Liver (tissue), 9 donors: ENCODE data around the gene CYP1B1. TPM values are rescaled to one million over a fixed set of nuclear protein-coding genes. Genes with fewer than 3 reads are reported as not detected.

ENCODE experiments used
- DNase-seq: peaks from one replicate; pipeline ENCODE4 v3.0.0-alpha.2; 2017; ENCODE audit warnings: low spot score
- H3K27ac ChIP-seq, 2 donors: one replicate each; pipeline ENCODE4 v1.7.0; 2013; ENCODE audit warnings: inconsistent platforms in 2 of 2, low read length in 2 of 2, control low read depth in 1 of 2, low read depth in 1 of 2, mild to moderate bottlenecking in 1 of 2
- H3K27me3 ChIP-seq, 4 donors: one replicate each; pipeline versions ENCODE4 v1.6.1 to v1.7.0; 2013; ENCODE audit warnings: low read length in 3 of 4, inconsistent platforms in 1 of 4, mild to moderate bottlenecking in 1 of 4, moderate library complexity in 1 of 4; ENCODE audit not compliant: control insufficient read depth in 4 of 4, insufficient read depth in 4 of 4
- H3K36me3 ChIP-seq, 4 donors: one replicate each; pipeline versions ENCODE4 v1.6.1 to v1.7.0; 2013; ENCODE audit warnings: low read length in 3 of 4, mild to moderate bottlenecking in 3 of 4, low read depth in 1 of 4, moderate library complexity in 1 of 4; ENCODE audit not compliant: control insufficient read depth in 4 of 4, insufficient read depth in 3 of 4
- H3K4me1 ChIP-seq, 4 donors: one replicate each; pipeline versions ENCODE4 v1.6.1 to v1.7.0; 2013; ENCODE audit warnings: low read length in 3 of 4, mild to moderate bottlenecking in 3 of 4, moderate library complexity in 1 of 4; ENCODE audit not compliant: control insufficient read depth in 4 of 4, insufficient read depth in 4 of 4
- H3K4me3 ChIP-seq, 3 donors: one replicate each; pipeline versions ENCODE4 v1.6.1 to v1.7.0; 2013; ENCODE audit warnings: low read length in 3 of 3, control low read depth in 1 of 3, low read depth in 1 of 3, mild to moderate bottlenecking in 1 of 3
- H3K9ac ChIP-seq, 2 donors: one replicate each; pipeline ENCODE4 v1.7.0; 2013; ENCODE audit warnings: low read length in 2 of 2, mild to moderate bottlenecking in 2 of 2, moderate library complexity in 2 of 2, control low read depth in 1 of 2, low read depth in 1 of 2
- H3K9me3 ChIP-seq, 4 donors: one replicate each; pipeline versions ENCODE4 v1.6.1 to v1.7.0; 2013; ENCODE audit warnings: low read length in 3 of 4; ENCODE audit not compliant: control insufficient read depth in 4 of 4
- EGR1 ChIP-seq, 2 donors: IDR thresholded peaks; 2 replicates each; pipeline ENCODE4 v1.6.1; 2016 to 2018; ENCODE audit warnings: antibody characterized with exemption in 2 of 2, low read depth in 2 of 2
- FOXA2 ChIP-seq: IDR thresholded peaks from 2 replicates; pipeline ENCODE4 v1.6.1; 2016; ENCODE audit warnings: antibody characterized with exemption
- GABPA ChIP-seq, 2 donors: IDR thresholded peaks in 1 of 2; conservative IDR thresholded peaks in 1 of 2; 2 replicates each; pipeline ENCODE4 v1.6.1; 2016; ENCODE audit warnings: antibody characterized with exemption in 2 of 2, mild to moderate bottlenecking in 1 of 2, moderate library complexity in 1 of 2
- HNF4A ChIP-seq, 2 donors: conservative IDR thresholded peaks; 2 replicates each; pipeline ENCODE4 v1.6.1; 2016; ENCODE audit warnings: antibody characterized with exemption in 2 of 2, mild to moderate bottlenecking in 2 of 2
- HNF4G ChIP-seq: IDR thresholded peaks from 2 replicates; pipeline ENCODE4 v1.6.1; 2016; ENCODE audit warnings: antibody characterized with exemption
- JUND ChIP-seq, 2 donors: IDR thresholded peaks; 2 replicates each; pipeline ENCODE4 v1.6.1; 2016; ENCODE audit warnings: antibody characterized with exemption in 2 of 2
- NR2F2 ChIP-seq: IDR thresholded peaks from 2 replicates; pipeline ENCODE4 v1.6.1; 2016; ENCODE audit warnings: antibody characterized with exemption
- RAD21 ChIP-seq, 2 donors: IDR thresholded peaks; 2 replicates each; pipeline ENCODE4 v1.6.1; 2016; ENCODE audit warnings: antibody characterized with exemption in 2 of 2, mild to moderate bottlenecking in 2 of 2
- RXRA ChIP-seq, 2 donors: IDR thresholded peaks; 2 replicates each; pipeline ENCODE4 v1.6.1; 2017 to 2018; ENCODE audit warnings: antibody characterized with exemption in 2 of 2, mild to moderate bottlenecking in 1 of 2
- SP1 ChIP-seq: IDR thresholded peaks from 2 replicates; pipeline ENCODE4 v1.6.1; 2018; ENCODE audit warnings: antibody characterized with exemption, mild to moderate bottlenecking
- TAF1 ChIP-seq: conservative IDR thresholded peaks from 2 replicates; pipeline ENCODE4 v1.6.1; 2016; ENCODE audit warnings: antibody characterized with exemption, mild to moderate bottlenecking
- YY1 ChIP-seq: IDR thresholded peaks from 2 replicates; pipeline ENCODE4 v1.6.1; 2016; ENCODE audit warnings: antibody characterized with exemption, mild to moderate bottlenecking
- WGBS: extraction: QIAGEN DNeasy Blood & Tissue Kit; methylation state at CpG from one replicate; pipeline ENCODE4 v1.1.7; 2013; 5-methylcytosine and 5-hydroxymethylcytosine counted together
- polyA plus RNA-seq, 2 donors: library from polyadenylated mRNA; stranded (reverse) in 1 of 2; unstranded in 1 of 2; fragments of 200-250 nt in 1 of 2; fragments of >200 nt in 1 of 2; fragmentation: Nextera tagmentation in 1 of 2; extraction: Ambion mirVana in 1 of 2; gene quantifications; one replicate each; pipeline versions ENCODE4 v1.2.1 to v1.2.3, GENCODE V29; 2013 to 2015
- total RNA-seq, 2 donors: library from RNA; depleted of rRNA; stranded (reverse); fragments of >200 nt; gene quantifications; one replicate each; pipeline ENCODE4 v1.2.3, GENCODE V29; 2014
- TF ChIP-seq, protein P1 (sequence below): IDR thresholded peaks from 2 replicates; pipeline ENCODE4 v1.6.1; 2016; ENCODE audit warnings: antibody characterized with exemption
- TF ChIP-seq, protein P2 (sequence below): IDR thresholded peaks from 2 replicates; pipeline ENCODE4 v1.6.1; 2016; ENCODE audit warnings: antibody characterized with exemption
- TF ChIP-seq, protein P3 (sequence below): IDR thresholded peaks from 2 replicates; pipeline ENCODE4 v1.6.1; 2016; ENCODE audit warnings: antibody characterized with exemption
- TF ChIP-seq, protein P4 (sequence below): IDR thresholded peaks from 2 replicates; pipeline ENCODE4 v1.6.1; 2016; ENCODE audit warnings: antibody characterized with exemption, mild to moderate bottlenecking
- TF ChIP-seq, protein P5 (sequence below): fragments of 150-350 bp; IDR thresholded peaks from 2 replicates; pipeline ENCODE4 v1.5.1; 2017; ENCODE audit warnings: improper control_type of control experiment, low read depth, low read length; ENCODE audit not compliant: missing input control
- donor health status: healthy.
- donor health status: healthy.
- donor health status: healthy.
- donor health status: healthy.
- donor health status: healthy.

Gene CYP1B1
- total and polyA plus RNA-seq, 4 donors: 0.84 to 6.8 (median 3.2) TPM

DNA sequence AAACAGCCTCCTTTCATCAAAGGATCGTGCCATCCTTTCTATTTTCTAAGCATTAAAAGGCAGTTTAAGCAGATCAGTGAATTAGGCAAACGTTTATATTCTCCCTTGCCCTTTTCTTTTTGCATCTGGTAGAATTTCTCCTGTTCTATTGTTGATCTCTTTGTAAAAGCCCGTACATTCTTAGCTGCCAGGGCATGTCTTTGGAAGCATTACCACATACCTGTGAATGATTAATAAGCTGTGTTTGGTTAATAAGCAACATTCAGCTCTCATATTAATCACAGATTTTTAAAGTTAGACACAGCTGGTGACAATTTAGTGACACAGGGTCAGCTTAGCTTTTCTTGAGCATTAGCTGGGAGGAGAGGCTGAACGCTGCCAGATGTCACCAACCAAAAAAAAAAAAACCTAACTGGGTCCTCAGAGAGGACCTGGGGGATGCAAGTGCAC lies 33.8 kb upstream of the CYP1B1 start:
- Histone ChIP-seq H3K4me3 (peak overlapping the region; percentile 25 to 63 (median 32)), H3K9ac (peak overlapping the region; percentile 39 to 68), H3K4me1 (peaks cover 14 to 41% (median 28%) of the 10 kb centered on the region in 4 donors), H3K36me3 (no peaks in the 10 kb centered on the region), H3K27ac (peak overlapping the region; percentile 84 to 85), H3K9me3 (no peaks in the 10 kb centered on the region), H3K27me3 (no peaks in the 10 kb centered on the region)
- no peak for DNase-seq
- WGBS: 27% methylated on average over 4 of the region's 4 CpGs
- TF ChIP-seq EGR1 (IDR thresholded peaks at IDR 0.05; ENCODE audit: low read depth in 2 of 2) (no peak), GABPA (IDR thresholded peaks at IDR 0.05 in 1 of 2, conservative IDR thresholded peaks at IDR 0.05 in 1 of 2) (no peak), SP1 (peak; percentile 70), JUND (IDR thresholded peaks at IDR 0.05) (peak in 1 of 2 donors; percentile 35), HNF4G (no peak), RXRA (IDR thresholded peaks at IDR 0.05) (peak; percentile 6 to 54), RAD21 (IDR thresholded peaks at IDR 0.05) (peak; percentile 33 to 35), NR2F2 (no peak), YY1 (peak; percentile 52), HNF4A (conservative IDR thresholded peaks at IDR 0.05) (peak; percentile 26 to 52), TAF1 (peak; percentile 46)
- TF ChIP-seq, protein P1, sequence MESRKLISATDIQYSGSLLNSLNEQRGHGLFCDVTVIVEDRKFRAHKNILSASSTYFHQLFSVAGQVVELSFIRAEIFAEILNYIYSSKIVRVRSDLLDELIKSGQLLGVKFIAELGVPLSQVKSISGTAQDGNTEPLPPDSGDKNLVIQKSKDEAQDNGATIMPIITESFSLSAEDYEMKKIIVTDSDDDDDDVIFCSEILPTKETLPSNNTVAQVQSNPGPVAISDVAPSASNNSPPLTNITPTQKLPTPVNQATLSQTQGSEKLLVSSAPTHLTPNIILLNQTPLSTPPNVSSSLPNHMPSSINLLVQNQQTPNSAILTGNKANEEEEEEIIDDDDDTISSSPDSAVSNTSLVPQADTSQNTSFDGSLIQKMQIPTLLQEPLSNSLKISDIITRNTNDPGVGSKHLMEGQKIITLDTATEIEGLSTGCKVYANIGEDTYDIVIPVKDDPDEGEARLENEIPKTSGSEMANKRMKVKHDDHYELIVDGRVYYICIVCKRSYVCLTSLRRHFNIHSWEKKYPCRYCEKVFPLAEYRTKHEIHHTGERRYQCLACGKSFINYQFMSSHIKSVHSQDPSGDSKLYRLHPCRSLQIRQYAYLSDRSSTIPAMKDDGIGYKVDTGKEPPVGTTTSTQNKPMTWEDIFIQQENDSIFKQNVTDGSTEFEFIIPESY: no peak
- TF ChIP-seq, protein P2, sequence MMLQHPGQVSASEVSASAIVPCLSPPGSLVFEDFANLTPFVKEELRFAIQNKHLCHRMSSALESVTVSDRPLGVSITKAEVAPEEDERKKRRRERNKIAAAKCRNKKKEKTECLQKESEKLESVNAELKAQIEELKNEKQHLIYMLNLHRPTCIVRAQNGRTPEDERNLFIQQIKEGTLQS: no peak
- TF ChIP-seq, protein P3, sequence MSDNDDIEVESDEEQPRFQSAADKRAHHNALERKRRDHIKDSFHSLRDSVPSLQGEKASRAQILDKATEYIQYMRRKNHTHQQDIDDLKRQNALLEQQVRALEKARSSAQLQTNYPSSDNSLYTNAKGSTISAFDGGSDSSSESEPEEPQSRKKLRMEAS: no peak
- TF ChIP-seq, protein P4, sequence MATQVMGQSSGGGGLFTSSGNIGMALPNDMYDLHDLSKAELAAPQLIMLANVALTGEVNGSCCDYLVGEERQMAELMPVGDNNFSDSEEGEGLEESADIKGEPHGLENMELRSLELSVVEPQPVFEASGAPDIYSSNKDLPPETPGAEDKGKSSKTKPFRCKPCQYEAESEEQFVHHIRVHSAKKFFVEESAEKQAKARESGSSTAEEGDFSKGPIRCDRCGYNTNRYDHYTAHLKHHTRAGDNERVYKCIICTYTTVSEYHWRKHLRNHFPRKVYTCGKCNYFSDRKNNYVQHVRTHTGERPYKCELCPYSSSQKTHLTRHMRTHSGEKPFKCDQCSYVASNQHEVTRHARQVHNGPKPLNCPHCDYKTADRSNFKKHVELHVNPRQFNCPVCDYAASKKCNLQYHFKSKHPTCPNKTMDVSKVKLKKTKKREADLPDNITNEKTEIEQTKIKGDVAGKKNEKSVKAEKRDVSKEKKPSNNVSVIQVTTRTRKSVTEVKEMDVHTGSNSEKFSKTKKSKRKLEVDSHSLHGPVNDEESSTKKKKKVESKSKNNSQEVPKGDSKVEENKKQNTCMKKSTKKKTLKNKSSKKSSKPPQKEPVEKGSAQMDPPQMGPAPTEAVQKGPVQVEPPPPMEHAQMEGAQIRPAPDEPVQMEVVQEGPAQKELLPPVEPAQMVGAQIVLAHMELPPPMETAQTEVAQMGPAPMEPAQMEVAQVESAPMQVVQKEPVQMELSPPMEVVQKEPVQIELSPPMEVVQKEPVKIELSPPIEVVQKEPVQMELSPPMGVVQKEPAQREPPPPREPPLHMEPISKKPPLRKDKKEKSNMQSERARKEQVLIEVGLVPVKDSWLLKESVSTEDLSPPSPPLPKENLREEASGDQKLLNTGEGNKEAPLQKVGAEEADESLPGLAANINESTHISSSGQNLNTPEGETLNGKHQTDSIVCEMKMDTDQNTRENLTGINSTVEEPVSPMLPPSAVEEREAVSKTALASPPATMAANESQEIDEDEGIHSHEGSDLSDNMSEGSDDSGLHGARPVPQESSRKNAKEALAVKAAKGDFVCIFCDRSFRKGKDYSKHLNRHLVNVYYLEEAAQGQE: peak; percentile 31

DNA sequence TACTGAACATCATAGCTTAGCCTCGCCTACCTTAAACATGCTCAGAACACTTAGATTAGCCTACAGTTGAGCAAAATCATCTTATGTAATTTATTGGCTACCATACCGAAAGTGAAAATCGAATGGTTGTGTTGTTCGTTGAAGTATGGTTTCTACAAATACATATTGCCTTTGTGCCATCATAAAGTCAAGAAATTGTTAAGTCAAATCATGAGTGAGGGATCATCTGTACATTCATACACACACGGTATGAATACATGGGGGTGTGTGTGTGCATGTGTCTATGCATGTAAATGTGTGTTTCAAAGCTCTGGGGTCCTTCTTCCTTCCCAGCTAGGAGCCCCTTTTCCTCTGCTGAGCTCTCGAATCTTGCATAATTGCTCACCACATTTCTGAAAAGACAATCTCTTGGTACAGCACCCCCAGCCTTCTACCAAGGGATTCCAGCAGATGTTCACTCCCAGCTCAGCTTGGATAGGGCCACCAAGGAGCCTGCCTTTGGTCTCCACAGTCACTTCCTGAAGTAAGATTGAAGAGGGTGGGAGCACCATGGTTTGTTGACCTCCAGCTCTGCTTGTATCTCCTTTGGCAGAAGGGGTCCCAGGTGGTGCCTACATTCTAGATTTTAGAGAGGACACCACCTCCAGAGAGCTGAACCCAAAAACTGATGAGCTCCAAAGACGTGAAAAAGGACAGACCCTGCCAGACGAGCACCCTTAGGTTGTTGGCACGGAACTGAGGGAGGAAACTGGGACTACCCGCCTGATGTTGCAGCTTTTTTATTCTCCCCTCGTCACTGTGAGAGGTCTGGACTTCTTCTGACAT lies 33.2 kb upstream of the CYP1B1 start:
- no peaks in the 10 kb centered on the region for H3K36me3 ChIP-seq
- TF ChIP-seq GABPA (IDR thresholded peaks at IDR 0.05 in 1 of 2, conservative IDR thresholded peaks at IDR 0.05 in 1 of 2) (no peak), EGR1 (IDR thresholded peaks at IDR 0.05; ENCODE audit: low read depth in 2 of 2) (no peak), FOXA2 (no peak), YY1 (no peak), RXRA (IDR thresholded peaks at IDR 0.05) (no peak)
- TF ChIP-seq, protein P5, sequence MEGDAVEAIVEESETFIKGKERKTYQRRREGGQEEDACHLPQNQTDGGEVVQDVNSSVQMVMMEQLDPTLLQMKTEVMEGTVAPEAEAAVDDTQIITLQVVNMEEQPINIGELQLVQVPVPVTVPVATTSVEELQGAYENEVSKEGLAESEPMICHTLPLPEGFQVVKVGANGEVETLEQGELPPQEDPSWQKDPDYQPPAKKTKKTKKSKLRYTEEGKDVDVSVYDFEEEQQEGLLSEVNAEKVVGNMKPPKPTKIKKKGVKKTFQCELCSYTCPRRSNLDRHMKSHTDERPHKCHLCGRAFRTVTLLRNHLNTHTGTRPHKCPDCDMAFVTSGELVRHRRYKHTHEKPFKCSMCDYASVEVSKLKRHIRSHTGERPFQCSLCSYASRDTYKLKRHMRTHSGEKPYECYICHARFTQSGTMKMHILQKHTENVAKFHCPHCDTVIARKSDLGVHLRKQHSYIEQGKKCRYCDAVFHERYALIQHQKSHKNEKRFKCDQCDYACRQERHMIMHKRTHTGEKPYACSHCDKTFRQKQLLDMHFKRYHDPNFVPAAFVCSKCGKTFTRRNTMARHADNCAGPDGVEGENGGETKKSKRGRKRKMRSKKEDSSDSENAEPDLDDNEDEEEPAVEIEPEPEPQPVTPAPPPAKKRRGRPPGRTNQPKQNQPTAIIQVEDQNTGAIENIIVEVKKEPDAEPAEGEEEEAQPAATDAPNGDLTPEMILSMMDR: no peak
- H3K4me3 ChIP-seq: peak overlapping the region; percentile 25 to 63 (median 32)
- peak overlapping the region; percentile 39 to 68 for H3K9ac ChIP-seq
- 47% methylated on average over 11 of the region's 11 CpGs for WGBS
- H3K27me3 ChIP-seq: no peaks in the 10 kb centered on the region
- H3K27ac ChIP-seq: peak overlapping the region; percentile 84 to 85
- peaks cover 12 to 35% (median 26%) of the 10 kb centered on the region in 4 donors for H3K4me1 ChIP-seq
- no peak for DNase-seq
- no peaks in the 10 kb centered on the region for H3K9me3 ChIP-seq
